AG04450 (cell line): ENCODE results near the gene SIAH2. TPM values are rescaled to one million over a fixed set of nuclear protein-coding genes. Genes with fewer than 3 reads are reported as not detected.

Source experiments
- CTCF ChIA-PET: fragments of 300-600, 350-600 bp; formaldehyde crosslinking; extraction: SDS; loops from one replicate; lab custom pipeline; 2022; ENCODE audit warnings: antibody characterized with exemption, inconsistent platforms; lab: Charles Lee
- POLR2A ChIA-PET: fragments of 350-600 bp; formaldehyde crosslinking; extraction: SDS; loops from one replicate; lab custom pipeline; 2021; ENCODE audit warnings: antibody characterized with exemption, inconsistent platforms; lab: Yijun Ruan, JAX
- DNase-seq: peaks from one replicate; pipeline ENCODE4 v3.0.0-alpha.2; 2011; ENCODE audit warnings: low read depth, low spot score
- H3K27ac ChIP-seq: one replicate; pipeline ENCODE4 v1.5.1; 2012; ENCODE audit warnings: low read depth, low read length, control low read depth
- H3K27me3 ChIP-seq: one replicate; pipeline ENCODE4 v1.6.0; 2012; ENCODE audit warnings: low read length; ENCODE audit not compliant: control insufficient read depth, insufficient read depth
- H3K4me3 ChIP-seq: 2 replicates; pipeline ENCODE4 v1.5.1; 2011; ENCODE audit warnings: mild to moderate bottlenecking, low read depth, low read length, control low read depth
- H3K9me3 ChIP-seq: 2 replicates; pipeline ENCODE4 v1.5.1; 2012; ENCODE audit warnings: low read length; ENCODE audit not compliant: control insufficient read depth, insufficient read depth
- CTCF ChIP-seq: IDR thresholded peaks from 2 replicates; pipeline ENCODE4 v1.5.1; 2011; ENCODE audit warnings: low read depth, low read length, control low read depth, inconsistent platforms
- polyA plus RNA-seq: library from polyadenylated mRNA; depleted of rRNA; stranded (reverse); fragments of >200 nt; gene quantifications from 2 replicates; pipeline ENCODE4 v1.2.3, GENCODE V29; 2011

The SIAH2 gene
- polyA plus RNA-seq, 1 experiment = 31.1 TPM

GRCh38 chr3:150737874-150738679 is 24.9 kb downstream of the SIAH2 start:
- DNase-seq = no peak
- TF ChIP-seq CTCF = no peak
- CTCF ChIA-PET = interaction anchor here (1.0 kb wide), 1 partner anchor 50 kb away, joined by 3 read pairs; no protein-coding TSS in a partner anchor
- Histone ChIP-seq H3K9me3 (no peaks in the 10 kb centered on the region; the same call in 1 of the 2 replicates), H3K4me3 (no peak overlapping the region), H3K27ac (no peak overlapping the region), H3K27me3 (no peaks in the 10 kb centered on the region)
- POLR2A ChIA-PET = no interaction called here

- Histone ChIP-seq H3K27me3 (no peaks in the 10 kb centered on the region), H3K27ac (no peak overlapping the region), H3K9me3 (no peaks in the 10 kb centered on the region; the same call in 1 of the 2 replicates), H3K4me3 (no peak overlapping the region)
- POLR2A ChIA-PET = no interaction called here
- CTCF ChIA-PET = no interaction called here
- no peak for DNase-seq
- no peak for TF ChIP-seq CTCF
Measured at GRCh38 chr3:150736903-150737832, 25.8 kb downstream of the SIAH2 start.

- Histone ChIP-seq H3K27me3 (no peaks in the 10 kb centered on the region), H3K9me3 (no peaks in the 10 kb centered on the region), H3K27ac (no peak overlapping the region), H3K4me3 (no peak overlapping the region)
- ChIA-PET CTCF (no interaction called here), POLR2A (no interaction called here)
- TF ChIP-seq CTCF = no peak
- DNase-seq = no peak
Measured at GRCh38 chr3:150736316-150736719, 26.7 kb downstream of the SIAH2 start.

GRCh38 chr3:150734795-150735119 is 28.2 kb downstream of the SIAH2 start:
- no peak overlapping the region for H3K27ac ChIP-seq
- no peak for TF ChIP-seq CTCF
- H3K27me3 ChIP-seq = no peaks in the 10 kb centered on the region
- CTCF ChIA-PET = interaction anchor here (2.0 kb wide), 1 partner anchor 13 kb away, joined by 10 read pairs; no protein-coding TSS in a partner anchor
- POLR2A ChIA-PET = no interaction called here
- DNase-seq = no peak
- H3K9me3 ChIP-seq = no peaks in the 10 kb centered on the region
- no peak overlapping the region for H3K4me3 ChIP-seq
